ENCODE data around the gene MAD1L1.
"Not testable (repeated sequence)": the region's sequence is repeated elsewhere in the genome, so short reads cannot be mapped to it uniquely, and the experiment has no call there.

Gene MAD1L1

GRCh38 chr7:1997537-1998076 is 235.1 kb downstream of the MAD1L1 start:
- DNase-seq, result no peak

GRCh38 chr7:1996816-1997215 is 235.9 kb downstream of the MAD1L1 start:
- DNase-seq, result no peak

DNA sequence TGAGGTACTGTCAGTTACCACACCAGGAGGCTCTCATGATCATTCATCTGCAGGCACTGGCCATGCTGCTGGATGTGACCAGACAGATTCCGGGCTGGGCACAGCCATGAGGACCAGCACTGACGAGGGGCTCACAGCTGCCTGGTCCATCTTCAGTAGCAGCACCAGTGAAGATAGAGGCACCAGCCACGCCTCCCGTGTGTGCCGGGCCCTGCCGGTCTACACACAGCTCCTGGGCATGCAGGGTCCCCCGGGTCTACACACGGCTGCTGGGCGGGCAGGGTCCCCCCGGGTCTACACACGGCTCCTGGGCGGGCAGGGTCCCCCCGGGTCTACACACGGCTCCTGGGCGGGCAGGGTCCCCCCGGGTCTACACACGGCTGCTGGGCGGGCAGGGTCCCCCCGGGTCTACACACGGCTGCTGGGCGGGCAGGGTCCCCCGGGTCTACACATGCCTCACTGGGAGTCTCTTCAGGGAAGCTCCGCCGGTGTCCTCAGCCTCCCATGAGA is 236.8 kb downstream of the MAD1L1 start:
- not testable (repeated sequence) for DNase-seq

- no peak for DNase-seq
Observed at GRCh38 chr7:1995426-1995825, 237.3 kb downstream of the MAD1L1 start.

- DNase-seq, result no peak
Observed at GRCh38 chr7:1994931-1995330, 237.8 kb downstream of the MAD1L1 start.

GRCh38 chr7:1993776-1994740 is 238.7 kb downstream of the MAD1L1 start:
- no peak for DNase-seq

DNA sequence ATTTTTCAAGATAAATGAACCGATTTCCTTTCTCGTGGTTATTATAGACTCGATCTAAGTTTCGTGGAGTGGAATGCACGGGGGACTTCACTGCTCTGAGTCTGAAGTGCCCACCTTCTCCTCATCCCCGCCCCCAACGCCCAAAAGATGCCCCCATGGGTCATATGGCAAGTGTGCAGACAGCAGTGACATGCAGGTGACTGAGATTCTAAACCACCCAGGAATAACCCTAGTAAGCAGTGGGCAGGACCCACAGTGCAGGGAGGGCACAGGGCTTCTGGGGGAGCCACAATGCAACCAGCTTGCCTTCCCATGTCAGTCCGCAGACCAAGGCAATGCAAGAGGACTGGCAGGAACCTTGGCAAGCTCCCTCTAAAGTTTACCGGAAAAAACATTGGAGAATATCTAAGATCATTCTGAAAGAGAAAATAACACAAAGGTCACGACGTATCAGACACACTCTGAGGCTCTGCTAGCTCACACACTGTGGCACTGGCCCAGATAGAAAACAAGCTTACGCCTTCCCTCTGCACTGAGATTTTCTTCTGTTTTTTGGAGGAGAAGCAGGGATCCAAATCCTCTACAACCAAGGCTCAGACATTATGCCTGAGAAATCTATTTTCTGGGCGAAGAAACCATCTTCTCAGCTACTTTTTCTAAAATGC is 239.6 kb downstream of the MAD1L1 start:
- no peak for DNase-seq

GRCh38 chr7:1992554-1992953 is 240.2 kb downstream of the MAD1L1 start:
- no peak for DNase-seq

DNA sequence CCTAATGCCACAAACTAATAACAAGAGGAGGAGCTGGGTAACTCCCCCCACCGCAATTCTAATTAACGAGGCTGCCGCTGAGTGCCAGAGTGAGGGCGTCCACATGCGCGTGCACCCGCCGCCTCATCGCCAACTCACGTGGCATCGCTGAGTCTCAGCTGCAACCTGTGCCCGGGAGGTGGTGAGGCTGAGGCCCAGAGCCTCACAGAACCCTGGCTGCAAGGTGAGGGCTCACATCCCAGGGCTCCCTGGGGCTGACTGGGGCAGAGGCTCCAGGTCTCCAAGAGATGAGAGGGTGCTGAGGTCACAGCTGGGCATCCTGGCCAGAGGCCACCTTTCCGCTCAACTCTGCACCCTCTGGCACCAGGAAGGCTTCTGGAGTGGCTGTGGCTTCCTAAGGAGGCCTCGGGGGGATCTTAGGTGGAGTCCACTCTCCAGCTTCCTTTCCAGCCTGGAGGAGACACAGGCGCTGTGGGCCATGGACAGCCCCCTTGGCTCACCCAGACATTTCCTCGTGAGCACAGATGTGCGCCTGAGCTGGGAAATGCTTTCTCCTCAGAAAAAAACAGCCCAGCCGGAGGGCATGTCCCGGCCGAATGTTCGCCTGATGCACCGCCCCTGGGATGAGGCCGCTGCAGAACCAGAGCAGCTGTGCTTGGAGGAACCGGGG is 242.6 kb downstream of the MAD1L1 start:
- DNase-seq, result peak; percentile 76

- DNase-seq, result no peak
Observed at GRCh38 chr7:1989049-1989860, 243.5 kb downstream of the MAD1L1 start.

DNA sequence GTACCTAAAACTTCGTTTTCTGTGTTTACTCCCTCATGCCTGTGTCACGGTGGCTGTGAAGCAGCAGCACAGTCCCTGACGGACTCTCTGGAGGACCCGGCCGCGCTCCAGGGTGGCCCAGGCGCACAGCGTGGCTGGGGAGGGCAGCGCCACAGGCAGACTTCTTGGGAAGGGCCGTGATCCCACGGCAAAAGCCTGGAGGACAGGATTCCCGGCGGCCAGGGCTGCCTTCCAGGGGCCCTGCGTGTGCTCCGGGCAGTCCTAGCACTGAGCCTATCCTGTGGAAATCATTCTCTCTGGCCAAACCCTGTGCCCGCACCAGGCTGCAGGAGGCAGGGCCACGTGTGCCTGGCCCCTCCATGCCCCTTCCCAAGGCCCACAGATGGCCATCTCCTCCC is 244.2 kb downstream of the MAD1L1 start:
- no peak for DNase-seq

DNA sequence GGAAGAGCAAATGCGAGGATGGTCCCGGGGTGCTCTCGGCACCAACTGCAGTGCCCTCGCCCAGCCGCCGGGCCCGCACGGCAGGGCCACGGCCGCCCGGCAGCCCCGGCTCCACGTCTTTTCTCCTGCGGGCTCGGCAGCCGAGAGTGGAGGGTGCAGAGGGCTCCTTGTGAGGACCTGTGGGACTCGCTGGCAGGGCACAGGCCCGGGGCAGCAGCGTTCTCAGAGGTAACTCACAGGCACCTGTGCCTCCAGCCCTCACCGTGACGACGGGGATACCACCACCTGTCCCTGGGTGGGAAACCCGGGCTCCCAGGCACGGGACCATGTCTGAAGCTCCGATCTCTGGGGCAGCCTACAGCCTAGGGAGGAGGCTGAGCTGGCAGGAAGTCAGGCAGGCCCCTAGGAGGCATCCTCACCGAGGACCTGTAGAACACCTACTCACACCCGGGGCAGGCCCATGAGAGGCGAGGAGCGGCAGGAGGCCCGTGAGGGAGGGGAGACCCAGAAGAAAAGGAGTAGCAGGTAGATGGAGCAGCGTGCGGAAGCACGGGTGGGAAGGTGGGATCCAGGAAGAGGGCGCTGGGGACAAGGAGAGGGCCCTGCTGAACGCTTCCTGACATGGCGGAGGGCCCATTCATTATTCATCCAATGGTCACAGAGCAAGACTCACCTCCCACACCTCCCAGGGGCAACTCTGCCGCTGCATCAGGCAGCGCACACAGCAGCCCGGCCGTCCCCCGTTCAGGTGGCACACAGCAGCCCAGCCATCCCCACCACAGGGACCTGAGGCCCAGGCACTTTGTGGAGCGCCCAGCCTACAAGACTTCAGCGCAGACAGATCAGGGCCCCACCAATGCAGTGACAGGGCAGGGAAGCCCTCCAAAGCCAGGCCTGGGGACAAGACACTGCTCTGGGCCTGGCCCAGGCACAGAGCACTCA is 244.9 kb downstream of the MAD1L1 start:
- no peak for DNase-seq

DNA sequence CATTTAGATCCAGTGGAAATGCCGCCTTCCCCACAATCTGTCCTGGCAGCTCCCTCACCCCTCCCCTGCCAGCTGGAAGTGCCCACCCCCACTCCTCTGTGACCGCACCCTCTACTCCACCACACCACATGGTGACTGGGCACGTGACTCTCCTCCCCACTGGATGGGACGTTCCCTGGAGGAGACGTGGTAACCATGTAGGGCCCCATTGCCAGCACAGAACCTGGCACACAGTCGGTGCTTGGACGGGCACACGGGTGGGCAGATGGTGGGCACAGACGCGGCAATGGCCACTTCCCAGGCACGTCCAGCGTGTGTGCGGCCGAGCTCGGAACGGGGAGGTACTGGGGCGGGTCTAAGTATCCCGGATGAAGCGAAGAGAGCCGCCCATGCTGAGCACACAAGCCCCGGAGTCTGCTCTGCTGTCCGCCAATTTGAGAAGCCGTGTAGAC is 245.6 kb downstream of the MAD1L1 start:
- DNase-seq, result no peak

DNA sequence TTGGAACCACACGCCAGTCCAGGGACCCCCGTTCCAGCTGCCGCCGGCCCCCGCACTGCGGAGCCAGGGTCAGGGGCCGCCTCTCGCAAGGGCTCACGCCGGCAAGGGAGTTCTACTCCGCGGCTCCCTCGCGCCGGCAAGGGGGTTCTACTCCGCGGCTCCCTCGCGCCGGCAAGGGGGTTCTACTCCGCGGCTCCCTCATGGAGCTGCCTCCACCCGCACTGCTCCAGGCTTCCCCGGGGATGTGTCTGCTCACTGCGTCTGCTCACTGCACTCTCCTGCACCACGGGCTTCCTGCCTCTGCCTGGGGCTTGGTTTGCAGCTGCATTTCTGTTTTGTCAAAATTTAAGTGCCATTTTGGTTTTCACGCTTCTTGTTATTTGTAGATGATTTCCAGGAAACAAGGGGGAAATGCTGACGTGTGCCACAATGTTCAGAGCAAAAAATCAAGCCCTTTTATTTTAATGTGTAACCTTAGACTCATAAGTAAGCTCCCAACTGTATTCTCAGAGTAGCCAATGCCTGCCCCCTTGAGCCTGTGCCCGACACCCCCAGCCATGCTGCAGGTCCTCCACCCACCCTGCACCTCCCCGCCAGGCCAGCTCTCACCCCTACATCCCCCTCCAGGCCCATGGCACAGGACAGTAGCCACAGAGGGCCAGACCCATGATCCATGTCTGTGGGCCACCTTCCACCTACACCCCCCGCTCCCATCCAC is 246.2 kb downstream of the MAD1L1 start:
- DNase-seq, result no peak

DNA sequence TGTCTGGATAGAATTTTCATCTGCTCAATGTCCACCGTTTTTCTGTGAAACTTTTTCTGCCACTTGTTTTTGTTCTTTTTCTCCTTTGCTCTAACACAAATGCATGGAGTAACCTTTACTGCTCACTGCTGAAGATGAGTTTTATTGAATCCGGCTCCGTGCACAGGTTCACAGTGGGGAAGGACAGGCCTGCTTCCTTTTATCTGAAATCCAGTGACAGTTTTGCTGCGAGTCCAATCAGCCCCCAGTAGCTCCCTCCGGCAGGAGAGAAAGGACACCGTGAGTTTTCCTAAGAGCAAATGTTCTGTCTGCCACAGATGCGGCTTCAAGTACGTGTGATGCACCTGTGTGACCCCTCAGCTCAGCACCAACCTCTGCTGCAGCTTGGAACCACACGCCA is 246.8 kb downstream of the MAD1L1 start:
- no peak for DNase-seq

DNA sequence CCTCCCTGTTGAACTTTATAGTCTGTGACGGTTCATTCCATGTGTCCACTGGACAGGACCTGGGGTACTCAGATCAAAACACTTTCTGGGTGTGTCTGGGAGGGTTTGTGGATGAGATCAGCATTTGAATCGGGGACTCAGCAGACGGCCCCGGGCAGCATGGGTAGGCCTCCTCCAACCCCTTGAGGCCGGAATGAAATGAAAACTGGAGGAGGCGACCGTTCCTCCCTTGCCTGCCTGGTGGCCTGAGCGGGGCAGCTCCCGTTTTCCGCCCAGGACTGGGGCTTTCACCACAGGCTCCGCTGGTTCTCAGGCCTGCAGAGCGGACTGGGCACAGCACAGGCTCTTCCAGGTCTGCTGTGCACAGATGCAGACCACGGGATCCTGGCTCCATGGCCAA is 247.7 kb downstream of the MAD1L1 start:
- DNase-seq, result no peak

DNA sequence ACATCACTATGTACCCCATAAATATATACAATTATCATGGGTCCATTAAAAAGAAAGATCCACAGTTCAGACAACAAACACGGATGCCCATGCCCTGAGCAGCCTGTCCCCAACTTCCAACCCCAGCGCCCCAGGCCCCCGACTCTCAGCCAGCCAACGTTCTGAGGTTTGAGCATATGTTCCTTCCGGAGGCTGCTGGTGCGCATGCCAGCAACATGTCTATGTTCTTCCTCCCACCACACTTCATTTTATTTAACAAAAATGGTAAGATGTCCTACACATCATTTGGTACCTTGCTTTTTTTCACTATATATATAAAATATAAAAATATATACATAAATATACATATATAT is 250.9 kb downstream of the MAD1L1 start:
- peak; percentile 5 for DNase-seq

DNA sequence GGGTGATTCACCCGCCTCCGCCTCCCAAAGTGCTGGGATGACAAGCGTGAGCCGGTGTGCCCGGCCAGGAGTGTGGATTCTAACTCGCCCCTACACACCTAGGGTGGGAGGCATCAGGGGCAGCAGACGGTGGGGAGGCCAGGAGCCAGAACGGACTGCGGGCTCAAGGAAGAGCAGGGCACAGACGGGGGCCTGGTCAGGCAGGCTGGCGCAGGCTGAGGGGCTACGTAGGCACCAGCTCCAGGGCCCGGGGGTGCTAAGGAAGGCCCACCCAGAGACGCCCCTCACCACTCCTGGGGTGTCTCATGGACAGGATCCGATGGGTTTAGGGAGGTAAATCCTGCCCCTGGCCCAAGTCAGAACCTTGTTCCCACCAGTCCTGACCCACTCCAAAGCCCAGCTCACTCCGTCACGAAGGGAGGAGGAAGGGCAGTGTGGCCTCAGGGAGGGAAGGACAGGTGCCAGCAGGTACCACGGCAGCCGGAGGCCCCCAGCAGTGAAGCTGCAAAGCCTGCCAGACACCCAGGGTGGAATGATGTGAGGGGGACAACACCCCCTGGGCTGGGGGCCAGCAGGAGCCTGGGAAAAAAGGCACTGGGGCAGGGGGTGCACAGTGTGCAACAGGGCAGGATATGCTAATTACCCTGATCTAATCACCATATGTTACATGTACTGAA is 251.4 kb downstream of the MAD1L1 start:
- DNase-seq, result peak; percentile 18

Measured in left hindlimb (tissue), 1 donor.